Body of pancreas (tissue), 4 donors: Measurements from ENCODE around the gene TP53BP2.

Source experiments
- POLR2A ChIP-seq, 3 donors: fragments of 450-650 bp; IDR thresholded peaks; one replicate each; pipeline ENCODE4 v1.6.1; 2016; ENCODE audit warnings: antibody characterized with exemption in 3 of 3, mild to moderate bottlenecking in 2 of 3
- TF ChIP-seq, protein P1 (sequence below), 7 experiments: fragments of 450-650 bp in 4 of 7; fragments of 200-600 bp in 3 of 7; sonication (generic) in 3 of 7; IDR thresholded peaks; one replicate each; pipeline ENCODE4 v1.5.1; 2016 to 2019; ENCODE audit warnings: antibody characterized with exemption in 7 of 7

DNA sequence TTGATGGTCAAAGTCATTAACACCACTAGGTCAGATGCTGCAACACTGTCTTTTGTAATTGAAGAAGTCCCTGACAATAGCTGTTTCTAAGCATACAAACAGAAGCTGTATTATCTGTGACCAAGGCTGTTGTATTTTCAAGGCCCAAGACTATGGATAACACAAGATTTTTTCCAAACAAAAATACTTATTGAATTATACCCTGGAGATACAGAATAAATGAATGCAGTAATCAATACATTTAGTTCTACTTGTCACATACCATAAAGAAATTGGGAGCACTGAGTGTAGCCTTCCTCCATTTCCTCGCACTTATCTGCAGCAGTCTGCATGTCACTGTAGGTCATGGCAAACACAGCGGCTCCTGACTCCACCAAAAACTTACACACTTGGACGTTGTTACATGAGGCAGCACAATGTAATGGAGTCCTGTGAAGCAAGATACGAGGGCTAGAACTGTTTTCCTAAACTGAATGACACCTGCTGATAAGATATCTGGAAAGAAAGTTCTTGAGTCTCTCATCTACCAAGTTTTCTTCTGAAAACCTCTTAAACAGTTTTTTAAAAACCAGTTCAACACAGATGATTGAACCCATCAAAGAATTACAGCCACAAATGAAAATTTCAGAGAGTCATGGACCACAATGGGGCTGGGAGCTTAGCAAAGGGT is 56.9 kb downstream of the TP53BP2 start:
- TF ChIP-seq, protein P1, sequence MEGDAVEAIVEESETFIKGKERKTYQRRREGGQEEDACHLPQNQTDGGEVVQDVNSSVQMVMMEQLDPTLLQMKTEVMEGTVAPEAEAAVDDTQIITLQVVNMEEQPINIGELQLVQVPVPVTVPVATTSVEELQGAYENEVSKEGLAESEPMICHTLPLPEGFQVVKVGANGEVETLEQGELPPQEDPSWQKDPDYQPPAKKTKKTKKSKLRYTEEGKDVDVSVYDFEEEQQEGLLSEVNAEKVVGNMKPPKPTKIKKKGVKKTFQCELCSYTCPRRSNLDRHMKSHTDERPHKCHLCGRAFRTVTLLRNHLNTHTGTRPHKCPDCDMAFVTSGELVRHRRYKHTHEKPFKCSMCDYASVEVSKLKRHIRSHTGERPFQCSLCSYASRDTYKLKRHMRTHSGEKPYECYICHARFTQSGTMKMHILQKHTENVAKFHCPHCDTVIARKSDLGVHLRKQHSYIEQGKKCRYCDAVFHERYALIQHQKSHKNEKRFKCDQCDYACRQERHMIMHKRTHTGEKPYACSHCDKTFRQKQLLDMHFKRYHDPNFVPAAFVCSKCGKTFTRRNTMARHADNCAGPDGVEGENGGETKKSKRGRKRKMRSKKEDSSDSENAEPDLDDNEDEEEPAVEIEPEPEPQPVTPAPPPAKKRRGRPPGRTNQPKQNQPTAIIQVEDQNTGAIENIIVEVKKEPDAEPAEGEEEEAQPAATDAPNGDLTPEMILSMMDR (IDR thresholded peaks at IDR 0.05) = no peak
- no peak for TF ChIP-seq POLR2A (IDR thresholded peaks at IDR 0.05)
